HG03558 (cell line): Measurements from ENCODE around the gene VGLL1.
A peak's percentile ranks its signal among the peaks of the same experiment; 100 is the strongest.

Source experiments
- ATAC-seq: cut with Tn5 transposase; IDR thresholded peaks from one replicate; pipeline ENCODE4 v1.9.1; 2021; ENCODE audit warnings: moderate number of reproducible peaks; ENCODE audit not compliant: unreplicated experiment; ENCODE audit errors: extremely low read depth

Gene VGLL1, protein sequence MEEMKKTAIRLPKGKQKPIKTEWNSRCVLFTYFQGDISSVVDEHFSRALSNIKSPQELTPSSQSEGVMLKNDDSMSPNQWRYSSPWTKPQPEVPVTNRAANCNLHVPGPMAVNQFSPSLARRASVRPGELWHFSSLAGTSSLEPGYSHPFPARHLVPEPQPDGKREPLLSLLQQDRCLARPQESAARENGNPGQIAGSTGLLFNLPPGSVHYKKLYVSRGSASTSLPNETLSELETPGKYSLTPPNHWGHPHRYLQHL

DNA sequence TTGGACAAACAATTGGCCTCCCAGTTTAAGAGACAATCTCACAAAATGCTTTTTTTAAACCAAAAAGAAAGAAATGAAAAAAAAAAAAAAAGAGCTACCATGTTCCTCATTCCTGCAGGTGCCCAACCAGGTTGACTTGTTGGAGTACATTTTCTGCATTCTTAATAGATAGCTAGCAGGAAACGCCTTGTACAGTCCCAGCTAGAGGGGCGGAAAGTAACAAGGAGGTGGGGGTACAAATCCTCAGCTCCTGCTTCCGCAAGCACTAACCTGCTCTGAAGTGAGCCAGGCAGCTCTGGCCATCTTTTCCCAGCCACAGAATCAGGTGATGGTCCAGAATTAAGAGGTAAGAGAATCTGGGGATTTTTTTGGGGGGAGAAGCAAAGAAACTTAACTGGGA, at the start of gene VGLL1:
VGLL1 (plus strand) TSS at position 265 of the 400 bp plus-strand sequence. CDS start 3,806 bp downstream, outside the sequence.
- ATAC-seq, result no peak

DNA sequence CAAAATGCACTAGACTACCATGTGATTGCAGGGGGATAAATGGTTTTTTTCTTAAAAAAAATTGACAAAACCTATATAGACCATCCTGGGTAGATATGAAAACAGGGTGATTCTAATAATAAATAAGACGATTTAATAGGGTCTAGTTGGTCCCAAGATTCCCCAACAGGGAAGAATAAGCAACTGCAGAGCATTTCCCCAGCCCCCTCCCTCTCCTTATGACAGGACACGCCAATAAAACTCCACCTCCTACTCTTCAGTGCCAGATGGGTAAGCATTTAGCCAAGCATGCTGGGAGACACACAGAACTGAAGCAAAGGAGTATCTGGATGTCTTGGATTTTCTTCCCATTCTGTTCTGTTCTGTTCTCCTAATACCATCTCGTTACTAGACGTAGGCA, 44.4 kb upstream of the VGLL1 start, which contains the start of gene BRS3:
BRS3 (plus strand) TSS at position 301 of the 400 bp plus-strand sequence. CDS start 168 bp downstream, outside the sequence.
- ATAC-seq, result no peak

DNA sequence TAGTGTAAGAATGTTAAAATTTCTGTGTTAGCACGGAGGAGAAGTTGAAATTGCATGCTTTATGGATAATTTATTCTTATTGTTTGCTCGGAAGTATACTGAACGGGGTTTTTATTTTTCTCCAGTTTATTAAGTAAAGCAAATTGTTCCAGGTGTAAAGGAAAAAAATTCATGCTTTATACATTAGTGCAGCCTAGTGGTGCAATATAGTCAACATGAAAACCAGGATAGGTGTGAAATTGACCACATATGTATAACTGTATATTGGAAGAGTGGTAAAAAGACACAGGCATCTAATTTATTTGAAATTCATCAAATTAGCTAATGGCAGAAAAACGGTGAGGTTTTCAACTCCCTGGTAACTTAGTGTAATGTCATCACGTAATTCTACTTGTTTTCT, 43.3 kb upstream of the VGLL1 start:
- no peak for ATAC-seq

DNA sequence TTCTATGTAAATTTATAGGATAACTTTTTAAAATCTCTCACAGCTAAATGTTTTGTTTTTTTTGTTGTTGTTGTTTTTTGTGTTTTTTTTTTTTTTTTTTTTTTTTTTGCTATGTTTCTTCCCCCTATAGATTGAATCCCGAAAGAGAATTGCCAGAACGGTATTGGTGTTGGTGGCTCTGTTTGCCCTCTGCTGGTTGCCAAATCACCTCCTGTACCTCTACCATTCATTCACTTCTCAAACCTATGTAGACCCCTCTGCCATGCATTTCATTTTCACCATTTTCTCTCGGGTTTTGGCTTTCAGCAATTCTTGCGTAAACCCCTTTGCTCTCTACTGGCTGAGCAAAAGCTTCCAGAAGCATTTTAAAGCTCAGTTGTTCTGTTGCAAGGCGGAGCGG, 40.2 kb upstream of the VGLL1 start:
- ATAC-seq, result no peak

DNA sequence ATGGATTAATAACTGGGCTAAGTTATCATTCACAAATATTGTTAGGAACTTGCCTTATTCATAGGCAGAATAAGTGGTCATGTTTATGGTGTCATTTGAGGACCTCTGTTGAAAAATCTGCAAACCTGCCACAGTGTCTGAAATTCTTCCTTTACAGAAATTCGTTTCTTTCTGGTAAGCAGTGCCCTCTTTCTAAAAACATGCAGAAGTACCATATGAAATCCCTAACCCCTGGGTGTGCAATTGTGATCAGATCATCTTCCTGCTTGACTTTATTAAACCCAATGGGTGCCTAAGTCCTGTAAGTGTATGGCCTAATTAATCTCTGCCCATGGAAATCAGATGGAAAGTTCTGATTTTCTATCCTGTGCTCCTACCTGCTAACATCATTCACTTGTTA, 39.0 kb upstream of the VGLL1 start:
- ATAC-seq, result no peak

DNA sequence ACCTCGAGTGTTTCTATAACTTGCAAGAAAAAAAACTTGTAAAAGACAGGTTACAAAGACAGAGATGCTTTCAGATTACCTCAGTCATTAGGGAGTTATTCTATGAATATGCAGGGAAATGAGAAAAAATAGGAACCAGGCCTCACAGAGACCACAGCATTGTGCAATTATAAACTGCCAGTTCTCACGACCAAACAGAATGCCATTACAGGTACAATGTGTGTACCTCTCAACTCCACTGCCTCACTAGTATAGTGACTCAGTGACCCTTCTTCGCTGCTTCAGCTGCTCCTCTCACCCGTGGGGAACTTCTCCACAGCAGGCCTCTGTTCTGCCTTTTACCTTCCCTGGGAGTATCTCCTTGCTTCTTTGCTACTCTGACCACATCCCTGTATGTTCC, 37.0 kb upstream of the VGLL1 start:
- ATAC-seq, result no peak

DNA sequence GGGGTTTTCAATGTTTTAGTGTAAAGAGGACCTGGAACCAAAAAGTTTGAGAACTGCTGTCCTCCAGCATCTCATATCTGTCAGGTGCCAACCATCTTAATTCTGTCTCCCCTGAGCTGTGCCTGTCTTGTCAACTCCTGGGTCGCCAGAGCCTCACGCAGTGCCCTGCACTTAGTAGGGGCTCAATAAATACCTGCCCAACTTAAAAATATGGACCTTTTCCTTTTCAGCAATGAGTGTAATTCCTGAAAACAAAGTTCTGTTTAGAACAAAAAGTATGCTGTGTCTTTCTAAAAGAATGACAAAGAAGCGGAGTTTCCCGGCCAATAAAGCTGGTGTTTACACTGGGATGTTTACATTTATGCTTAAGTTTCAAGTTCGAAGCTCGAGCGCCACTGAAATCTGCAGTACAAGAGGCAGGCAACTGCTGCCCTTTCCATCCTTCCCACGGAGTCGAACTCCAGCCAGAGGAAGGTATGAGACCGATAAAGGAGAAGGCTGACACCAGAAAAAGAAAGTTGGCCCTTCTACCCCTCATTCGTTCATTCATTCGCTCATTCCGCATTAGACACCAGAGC, 35.7 kb upstream of the VGLL1 start:
- no peak for ATAC-seq

DNA sequence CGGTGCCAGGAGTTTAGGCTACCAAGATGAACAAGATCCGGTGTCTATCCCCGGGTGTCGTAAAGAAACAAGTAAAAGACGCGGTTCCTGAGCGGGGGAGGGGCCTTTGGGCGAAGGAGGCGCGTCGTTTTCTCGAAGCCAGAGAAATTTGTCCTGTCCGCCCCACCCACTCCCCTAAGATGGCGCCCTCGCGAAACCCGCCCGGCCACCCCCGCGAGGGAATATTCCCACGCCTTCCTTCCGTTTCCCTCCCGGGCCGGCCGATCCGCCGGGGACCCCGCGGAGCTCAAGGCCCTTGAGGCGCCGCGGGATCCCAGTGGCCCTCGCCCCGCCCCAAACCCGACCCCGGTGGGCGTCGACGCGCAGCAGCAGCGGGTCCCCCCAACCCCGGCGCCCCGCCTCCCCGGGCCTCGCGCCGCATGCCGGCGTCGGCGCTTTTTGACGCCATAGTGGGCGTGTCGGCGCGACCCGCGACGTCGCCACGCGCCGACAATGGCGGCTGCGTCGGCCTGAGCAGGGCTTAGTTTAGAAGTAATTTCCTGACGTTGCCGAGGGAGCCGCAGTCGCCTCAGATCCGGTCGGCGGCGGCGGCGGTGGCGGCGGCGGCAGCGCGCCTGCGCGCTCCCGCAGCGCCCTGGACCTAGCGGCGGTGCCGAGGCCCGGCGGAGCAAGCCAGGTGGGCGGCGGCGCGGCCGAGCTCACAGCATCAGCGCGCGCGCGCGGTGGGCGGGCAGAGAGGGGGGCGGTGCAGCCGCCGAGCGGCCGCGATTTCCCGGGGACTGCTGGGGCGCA, 35.1 kb upstream of the VGLL1 start:
- ATAC-seq, result peak; percentile 66

DNA sequence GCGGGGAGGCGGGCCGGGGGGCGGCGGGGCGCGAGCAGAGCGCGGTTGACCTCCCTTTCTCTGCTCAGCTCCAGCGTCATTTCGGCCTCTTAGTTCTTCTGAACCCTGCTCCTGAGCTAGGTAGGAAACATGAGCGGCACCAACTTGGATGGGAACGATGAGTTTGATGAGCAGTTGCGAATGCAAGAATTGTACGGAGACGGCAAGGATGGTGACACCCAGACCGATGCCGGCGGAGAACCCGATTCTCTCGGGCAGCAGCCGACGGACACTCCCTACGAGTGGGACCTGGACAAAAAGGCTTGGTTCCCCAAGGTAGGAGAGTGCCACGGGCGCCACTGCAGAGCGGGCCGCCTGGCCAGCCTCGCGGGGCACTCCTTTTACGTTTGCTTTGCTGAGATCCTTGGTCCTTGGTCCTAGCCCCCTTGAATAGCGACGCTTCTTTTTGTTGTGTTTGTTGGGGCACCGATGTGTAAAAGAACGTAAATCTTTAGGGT, 34.4 kb upstream of the VGLL1 start, which contains the start of gene HTATSF1:
HTATSF1 (plus strand) TSS at position 37 of the 497 bp plus-strand sequence; CDS start at position 130, 93 bp downstream.
- peak; percentile 5 for ATAC-seq

DNA sequence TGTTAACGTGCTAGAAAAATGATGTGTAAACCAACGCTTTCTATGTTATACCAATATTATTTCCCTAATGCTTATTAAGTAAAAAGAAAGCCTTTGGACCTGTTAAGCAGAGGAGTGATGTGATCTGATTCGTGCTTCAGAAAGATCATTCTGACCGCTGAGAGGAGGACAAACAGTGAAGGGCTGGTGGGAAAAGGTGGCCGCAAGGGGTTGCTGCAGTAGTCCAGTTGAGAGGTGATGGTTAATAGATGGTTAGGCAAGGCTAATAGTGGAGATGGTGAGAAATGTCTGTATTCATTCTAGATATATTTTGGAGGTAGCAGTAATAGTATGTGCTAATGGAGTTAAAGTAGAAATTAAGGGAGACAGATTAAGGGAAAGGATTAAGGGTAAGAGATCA, 12.9 kb upstream of the VGLL1 start:
- no peak for ATAC-seq

DNA sequence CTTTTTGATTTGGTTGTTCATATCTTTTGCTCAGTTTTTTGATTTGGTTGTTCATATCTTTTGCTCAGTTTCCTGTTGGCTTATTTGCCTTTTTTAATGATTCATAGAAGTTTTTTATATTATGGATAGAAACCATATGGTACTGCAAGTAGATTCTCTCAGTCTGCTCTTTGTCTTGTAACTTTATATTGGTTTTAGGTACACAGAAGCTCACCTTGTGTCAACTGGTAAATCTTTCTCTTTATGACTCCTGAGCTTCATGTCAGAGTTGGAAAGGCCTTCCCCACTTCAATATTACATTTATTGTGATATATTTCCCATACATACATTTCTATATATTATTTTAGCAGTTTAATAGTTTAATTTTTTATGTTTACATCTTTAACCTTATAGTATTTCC, 8.2 kb upstream of the VGLL1 start:
- ATAC-seq, result no peak

DNA sequence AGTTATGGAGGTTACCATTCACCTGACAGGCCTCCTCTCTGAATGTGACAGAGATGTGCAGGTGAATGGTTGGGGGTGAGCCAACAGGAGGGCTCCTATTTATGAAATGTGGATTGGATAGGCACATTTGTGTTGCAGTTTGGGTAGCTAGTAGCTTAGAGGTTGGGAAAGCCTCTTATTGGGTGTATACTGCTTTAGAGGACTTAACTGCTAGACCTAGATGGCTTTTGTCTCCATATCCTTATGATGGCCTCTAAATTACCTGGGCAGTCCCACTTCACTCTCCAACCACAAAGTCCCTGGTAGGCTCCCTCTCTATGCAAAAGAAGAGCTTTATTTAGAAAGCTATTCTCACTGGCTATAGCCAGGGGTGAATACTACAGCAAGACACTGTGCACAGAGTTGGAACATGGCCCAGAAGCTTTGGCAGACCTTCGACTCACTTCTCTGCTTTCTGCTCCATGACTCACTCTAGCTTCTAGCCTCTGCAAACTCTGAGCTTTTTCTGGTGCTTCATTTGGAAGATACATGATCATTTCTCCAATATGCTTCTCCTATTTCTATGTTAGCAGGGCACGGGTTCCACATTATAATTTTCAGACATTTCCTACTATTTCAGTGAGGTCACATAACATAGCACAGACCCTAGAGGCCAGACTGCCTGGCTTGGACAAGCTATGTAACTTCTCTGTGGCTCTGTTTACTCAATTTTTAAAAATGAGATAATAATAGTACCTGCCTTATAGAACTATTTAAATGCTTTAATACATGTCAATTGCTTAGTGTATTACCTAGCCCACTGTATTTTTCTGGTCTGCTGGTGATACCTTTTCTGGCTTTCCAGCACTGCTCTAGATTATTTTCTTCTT, 6.0 kb upstream of the VGLL1 start:
- ATAC-seq, result no peak

DNA sequence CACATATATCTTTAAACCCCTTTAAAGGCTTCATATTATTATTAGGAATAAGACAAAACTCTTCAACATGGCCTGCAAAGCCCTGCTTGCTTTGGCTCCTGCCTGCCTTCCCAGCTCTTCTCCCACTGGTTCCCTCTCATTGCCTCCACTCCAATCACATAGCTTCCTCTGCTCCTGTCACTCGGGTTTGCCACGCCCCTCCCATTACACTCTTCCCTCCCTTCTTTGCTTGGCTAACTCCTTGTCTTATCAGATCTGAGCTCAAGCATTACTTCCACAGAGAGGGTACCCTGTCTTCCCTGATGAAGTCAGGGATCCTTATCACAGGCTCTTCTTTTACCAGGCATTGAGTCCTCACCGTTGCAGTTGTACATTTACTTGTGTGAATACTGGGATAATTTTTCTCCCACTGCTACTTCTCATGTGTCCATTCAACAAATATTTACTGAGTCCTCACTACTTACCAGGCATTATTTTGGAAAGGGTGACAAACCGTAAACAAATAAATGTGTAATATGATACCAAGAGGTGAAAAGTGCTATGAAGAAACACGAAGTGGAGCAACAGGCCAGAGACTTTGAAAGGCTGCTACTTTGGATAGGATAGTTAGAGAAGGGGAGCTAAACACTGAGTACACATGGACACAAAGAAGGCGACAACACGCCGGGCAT, 3.2 kb upstream of the VGLL1 start:
- ATAC-seq, result no peak

DNA sequence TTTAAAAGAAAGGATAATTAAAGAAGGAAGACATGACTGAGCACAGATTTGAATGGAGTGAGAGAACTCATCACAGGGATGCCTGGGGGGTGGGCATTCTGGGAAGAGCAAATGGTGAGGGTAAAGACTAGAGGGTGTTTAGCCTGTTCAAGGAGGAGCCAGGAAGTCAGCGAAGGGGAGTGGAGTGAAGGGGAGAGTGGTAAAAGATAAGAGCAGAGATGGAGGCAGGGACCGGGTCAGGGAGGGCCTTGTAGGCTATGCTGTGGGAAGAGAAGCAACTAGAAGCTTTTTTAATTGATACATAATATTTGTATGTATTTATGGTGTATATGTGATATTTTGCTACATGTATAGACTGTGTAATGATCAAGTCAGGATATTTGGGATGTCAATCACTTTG, 2.2 kb upstream of the VGLL1 start:
- ATAC-seq, result no peak

DNA sequence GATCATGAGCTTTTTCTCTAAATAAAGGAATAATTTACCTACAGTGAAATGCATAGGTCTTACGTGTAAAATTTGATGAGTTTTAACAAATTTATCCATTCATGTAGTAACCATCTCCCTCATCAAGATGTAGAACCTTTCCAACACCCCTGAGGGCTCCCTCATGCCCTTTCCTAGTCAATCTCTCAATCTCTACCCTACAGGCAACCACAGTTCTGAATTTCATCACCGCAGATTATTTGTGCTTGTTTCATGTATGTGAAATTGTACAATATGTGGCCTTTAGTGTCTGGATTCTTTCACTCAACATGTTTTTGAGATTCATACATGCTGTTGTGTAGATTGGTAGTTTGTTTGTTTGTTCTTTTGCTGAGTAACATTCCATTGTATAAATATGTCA, 2.1 kb downstream of the VGLL1 start:
- no peak for ATAC-seq

DNA sequence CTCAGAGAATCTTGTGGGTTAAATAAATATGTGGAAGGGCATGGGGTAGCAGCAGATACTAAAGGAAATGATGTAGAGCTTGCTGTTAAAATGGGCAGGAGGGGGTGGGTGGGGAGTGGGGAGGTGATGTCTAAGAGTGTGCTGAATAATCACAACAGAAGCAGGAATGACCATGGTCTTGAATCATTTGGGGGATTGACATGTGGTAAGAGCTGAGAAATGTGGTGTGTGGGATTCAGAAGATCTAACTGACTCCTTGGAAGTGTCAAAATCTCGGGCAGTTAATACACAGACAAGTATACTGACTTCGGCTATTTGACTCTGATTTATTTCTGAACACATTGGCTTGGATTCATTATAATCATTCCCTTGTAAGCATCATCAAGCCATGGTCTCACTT, 6.8 kb downstream of the VGLL1 start:
- no peak for ATAC-seq

DNA sequence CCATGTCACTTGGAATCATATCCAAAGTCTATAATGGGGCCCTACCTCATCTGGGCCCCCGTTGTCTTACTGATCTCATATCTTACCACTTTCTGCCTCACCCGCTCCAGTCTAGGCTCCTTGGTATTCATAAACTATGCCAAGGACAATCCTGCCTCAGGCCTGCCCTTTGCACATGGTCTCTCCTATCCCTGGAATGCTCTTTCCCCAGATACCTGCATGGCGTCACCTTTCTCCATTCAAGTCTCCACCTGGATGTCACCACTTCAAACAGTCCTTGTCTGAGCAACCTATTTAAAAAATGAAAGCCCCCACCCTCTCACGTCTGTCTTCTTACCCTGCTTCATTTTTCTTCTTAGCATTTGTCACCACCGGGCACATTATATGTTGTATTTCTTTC, 8.2 kb downstream of the VGLL1 start:
- no peak for ATAC-seq

DNA sequence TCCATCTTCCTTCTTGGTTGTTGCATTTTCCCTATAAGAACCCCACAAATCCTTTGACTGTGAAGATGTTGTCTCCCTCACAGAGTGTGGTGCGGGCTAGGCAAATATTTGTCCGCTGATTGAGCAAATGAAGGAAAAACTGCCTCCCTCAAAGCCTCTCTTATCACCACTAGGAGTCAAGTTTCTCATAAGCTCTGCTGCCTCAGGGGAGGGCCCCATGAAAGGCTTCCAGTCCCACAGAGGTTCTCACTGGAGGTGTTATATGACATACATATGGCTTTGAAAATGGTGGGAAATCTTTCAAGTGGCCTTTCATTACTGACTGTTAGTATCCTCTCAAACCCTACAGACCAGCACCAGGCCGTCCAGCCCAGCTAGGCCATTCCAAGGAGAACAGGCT, 9.3 kb downstream of the VGLL1 start:
- no peak for ATAC-seq

DNA sequence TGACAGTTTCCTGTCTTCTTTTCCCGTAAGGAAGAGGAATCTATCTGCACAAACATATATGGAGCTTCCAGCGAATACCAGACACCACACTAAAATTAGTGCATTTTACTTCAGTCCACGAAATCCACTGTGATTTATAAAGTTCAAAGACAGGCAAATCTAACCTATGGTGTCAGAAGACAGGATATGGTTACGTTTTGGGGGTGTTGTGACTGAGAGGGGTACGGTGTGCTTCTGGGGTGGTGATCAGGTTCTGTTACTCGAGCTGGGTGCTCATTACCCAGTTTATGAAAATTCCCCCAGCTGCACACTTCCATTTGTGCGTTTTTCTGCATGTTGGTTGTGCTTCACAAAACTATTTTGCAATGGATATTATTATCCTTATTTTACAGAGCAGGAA, 10.3 kb downstream of the VGLL1 start:
- ATAC-seq, result no peak

DNA sequence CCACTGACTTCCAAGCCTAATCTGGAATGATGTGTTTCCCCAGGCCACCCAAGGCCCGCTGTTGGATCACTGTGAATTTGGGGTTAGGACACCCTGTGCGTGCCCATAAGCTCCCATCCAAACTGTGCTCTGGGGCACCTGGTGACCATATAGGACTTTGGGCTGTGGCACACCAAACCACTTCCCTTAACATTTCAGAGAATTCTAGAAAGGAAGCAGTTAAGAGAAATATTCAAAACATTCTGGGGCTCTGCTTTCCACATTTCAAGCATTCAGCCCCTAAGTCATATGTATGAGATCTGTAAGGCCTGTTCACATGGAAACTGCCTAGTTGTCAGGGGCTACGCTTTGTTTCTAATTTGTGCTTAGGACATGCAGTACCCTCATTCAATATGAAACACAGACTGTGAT, 14.4 kb downstream of the VGLL1 start:
- no peak for ATAC-seq
